Eye (tissue), 1 donor: ENCODE data around the gene LRRTM4.
"Not testable (repeated sequence)": the region's sequence is repeated elsewhere in the genome, so short reads cannot be mapped to it uniquely, and the experiment has no call there.

Source experiments
- DNase-seq: peaks from one replicate; pipeline ENCODE4 v3.0.0-alpha.2; 2015

LRRTM4 gene

GRCh38 chr2:77045456-77045855 is 476.7 kb downstream of the LRRTM4 start:
- not testable (repeated sequence) for DNase-seq

- no peak for DNase-seq
Measured at GRCh38 chr2:77034445-77034844, 487.7 kb downstream of the LRRTM4 start.

- not testable (repeated sequence) for DNase-seq
Measured at GRCh38 chr2:77029237-77029636, 492.9 kb downstream of the LRRTM4 start.

GRCh38 chr2:77028032-77028600 is 494.1 kb downstream of the LRRTM4 start:
- DNase-seq = no peak

- DNase-seq = no peak
Measured at GRCh38 chr2:77025714-77026113, 496.5 kb downstream of the LRRTM4 start.

- no peak for DNase-seq
Measured at GRCh38 chr2:77021161-77021560, 501.0 kb downstream of the LRRTM4 start.

GRCh38 chr2:77018219-77018618 is 504.0 kb downstream of the LRRTM4 start:
- peak; percentile 93 for DNase-seq

- no peak for DNase-seq
Measured at GRCh38 chr2:77017355-77017745, 504.8 kb downstream of the LRRTM4 start.

- DNase-seq = no peak
Measured at GRCh38 chr2:77016443-77017354, 505.5 kb downstream of the LRRTM4 start.

- DNase-seq = no peak
Measured at GRCh38 chr2:77013953-77014352, 508.2 kb downstream of the LRRTM4 start.

- DNase-seq = no peak
Measured at GRCh38 chr2:77013457-77013856, 508.7 kb downstream of the LRRTM4 start.

GRCh38 chr2:77009307-77009706 is 512.9 kb downstream of the LRRTM4 start:
- DNase-seq = no peak

GRCh38 chr2:77008853-77009252 is 513.3 kb downstream of the LRRTM4 start:
- no peak for DNase-seq

- DNase-seq = peak; percentile 54
Measured at GRCh38 chr2:77007686-77008085, 514.5 kb downstream of the LRRTM4 start.

GRCh38 chr2:77005522-77005921 is 516.7 kb downstream of the LRRTM4 start:
- DNase-seq = no peak

GRCh38 chr2:77001895-77002294 is 520.3 kb downstream of the LRRTM4 start:
- DNase-seq = no peak

- DNase-seq = no peak
Measured at GRCh38 chr2:76998704-76999103, 523.5 kb downstream of the LRRTM4 start.

- DNase-seq = no peak
Measured at GRCh38 chr2:76998152-76998551, 524.0 kb downstream of the LRRTM4 start.

- DNase-seq = no peak
Measured at GRCh38 chr2:76997296-76997695, 524.9 kb downstream of the LRRTM4 start.

- peak; percentile 78 for DNase-seq
Measured at GRCh38 chr2:76985387-76986136, 536.6 kb downstream of the LRRTM4 start.

GRCh38 chr2:76984359-76984758 is 537.8 kb downstream of the LRRTM4 start:
- no peak for DNase-seq

- no peak for DNase-seq
Measured at GRCh38 chr2:76980067-76980787, 541.9 kb downstream of the LRRTM4 start.
